SJCRH30 (cell line): ENCODE data around the gene MPHOSPH9. TPM values are rescaled to one million over a fixed set of nuclear protein-coding genes. Genes with fewer than 3 reads are reported as not detected.
"Not testable (repeated sequence)": the region's sequence is repeated elsewhere in the genome, so short reads cannot be mapped to it uniquely, and the experiment has no call there.

ENCODE experiments used
- DNase-seq, 2 experiments: peaks; one replicate each; pipeline ENCODE4 v3.0.0-alpha.2; 2015 to 2020
- H3K27ac ChIP-seq: fragments of 250-450 bp; sonication (Bioruptor Pico); 2 replicates; pipeline ENCODE4 v1.5.1; 2020; ENCODE audit warnings: mild to moderate bottlenecking, moderate library complexity
- H3K27me3 ChIP-seq: fragments of 250-450 bp; sonication (Bioruptor Pico); 2 replicates; pipeline ENCODE4 v1.5.1; 2020; ENCODE audit warnings: mild to moderate bottlenecking, moderate library complexity
- H3K36me3 ChIP-seq: fragments of 250-450 bp; sonication (Bioruptor Pico); 2 replicates; pipeline ENCODE4 v1.5.1; 2020; ENCODE audit warnings: mild to moderate bottlenecking, moderate library complexity
- H3K4me1 ChIP-seq: fragments of 250-450 bp; sonication (Bioruptor Pico); 2 replicates; pipeline ENCODE4 v1.5.1; 2020; ENCODE audit warnings: mild to moderate bottlenecking, moderate library complexity
- H3K4me3 ChIP-seq: fragments of 250-450 bp; sonication (Bioruptor Pico); 2 replicates; pipeline ENCODE4 v1.5.1; 2020; ENCODE audit warnings: mild to moderate bottlenecking, moderate library complexity
- H3K9me3 ChIP-seq: fragments of 250-450 bp; sonication (Bioruptor Pico); replicated peaks from 2 replicates; pipeline ENCODE4 v1.5.1; 2020; ENCODE audit warnings: mild to moderate bottlenecking, moderate library complexity
- total RNA-seq: library from RNA; depleted of rRNA; stranded (reverse); fragments of >200 nt; shearing (Covaris generic); gene quantifications from 2 replicates; pipeline ENCODE4 v1.2.3, GENCODE V29; 2014

MPHOSPH9 gene
- total RNA-seq, 1 experiment from 2014 or later, result 78.2 TPM

- Histone ChIP-seq H3K27me3 (no peaks in the 10 kb centered on the region), H3K4me1 (peaks cover 20% of the 10 kb centered on the region), H3K9me3 (no peaks in the 10 kb centered on the region), H3K36me3 (peaks cover 36% of the 10 kb centered on the region), H3K4me3 (no peak overlapping the region), H3K27ac (no peak overlapping the region)
- DNase-seq, result no peak
These were observed 33.1 kb upstream of the MPHOSPH9 start for GRCh38 chr12:123265851-123266678.

- H3K27me3 ChIP-seq, result no peaks in the 10 kb centered on the region
- DNase-seq, result no peak
- H3K4me3 ChIP-seq, result no peak overlapping the region
- no peaks in the 10 kb centered on the region for H3K9me3 ChIP-seq
- peaks cover 46% of the 10 kb centered on the region for H3K36me3 ChIP-seq
- H3K27ac ChIP-seq, result no peak overlapping the region
- peaks cover 20% of the 10 kb centered on the region for H3K4me1 ChIP-seq
These were observed 31.7 kb upstream of the MPHOSPH9 start for GRCh38 chr12:123264642-123265041.

DNA sequence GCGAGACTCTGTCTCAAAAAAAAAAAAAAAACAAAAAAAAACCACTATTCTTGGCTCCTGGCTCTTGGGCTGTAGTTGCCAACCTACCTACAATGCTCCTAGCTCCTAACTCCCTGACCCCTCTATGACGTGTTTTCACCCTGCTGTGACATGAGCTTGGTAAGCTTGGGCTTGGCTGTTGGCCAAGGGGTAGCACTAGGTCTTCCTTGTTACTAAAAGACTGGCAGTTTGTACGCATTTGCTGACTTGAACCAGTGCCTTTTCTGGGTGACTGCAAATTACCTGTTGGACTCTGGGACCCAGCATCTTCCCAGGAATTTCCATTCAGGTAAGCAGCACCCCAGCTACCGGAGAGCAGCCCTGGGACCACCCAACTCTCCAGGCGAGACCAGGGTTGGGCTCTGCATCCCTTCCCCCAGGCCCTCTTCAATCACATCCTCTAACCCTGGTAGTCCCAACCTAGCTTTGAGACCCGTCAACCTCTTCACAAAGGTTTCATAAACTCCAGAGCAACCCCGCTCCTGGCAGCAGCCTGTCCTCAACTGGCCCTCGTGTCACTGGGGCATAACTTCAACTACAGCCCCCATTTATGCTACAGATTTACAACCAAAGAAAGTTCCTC, 30.4 kb upstream of the MPHOSPH9 start:
- Histone ChIP-seq H3K36me3 (peaks cover 52% of the 10 kb centered on the region), H3K4me3 (no peak overlapping the region), H3K27ac (no peak overlapping the region), H3K4me1 (peaks cover 10% of the 10 kb centered on the region), H3K27me3 (no peaks in the 10 kb centered on the region), H3K9me3 (no peaks in the 10 kb centered on the region)
- no peak for DNase-seq

GRCh38 chr12:123261196-123261595, 28.3 kb upstream of the MPHOSPH9 start:
- H3K4me3 ChIP-seq, result no peak overlapping the region
- H3K36me3 ChIP-seq, result peaks cover 59% of the 10 kb centered on the region
- H3K9me3 ChIP-seq, result no peaks in the 10 kb centered on the region
- H3K4me1 ChIP-seq, result no peaks in the 10 kb centered on the region
- DNase-seq, result no peak
- no peaks in the 10 kb centered on the region for H3K27me3 ChIP-seq
- no peak overlapping the region for H3K27ac ChIP-seq

- peaks cover 63% of the 10 kb centered on the region for H3K36me3 ChIP-seq
- no peak overlapping the region for H3K4me3 ChIP-seq
- H3K9me3 ChIP-seq, result no peaks in the 10 kb centered on the region
- no peak overlapping the region for H3K27ac ChIP-seq
- DNase-seq, result no peak
- no peaks in the 10 kb centered on the region for H3K4me1 ChIP-seq
- H3K27me3 ChIP-seq, result no peaks in the 10 kb centered on the region
These were observed 27.1 kb upstream of the MPHOSPH9 start for GRCh38 chr12:123260081-123260480.

DNA sequence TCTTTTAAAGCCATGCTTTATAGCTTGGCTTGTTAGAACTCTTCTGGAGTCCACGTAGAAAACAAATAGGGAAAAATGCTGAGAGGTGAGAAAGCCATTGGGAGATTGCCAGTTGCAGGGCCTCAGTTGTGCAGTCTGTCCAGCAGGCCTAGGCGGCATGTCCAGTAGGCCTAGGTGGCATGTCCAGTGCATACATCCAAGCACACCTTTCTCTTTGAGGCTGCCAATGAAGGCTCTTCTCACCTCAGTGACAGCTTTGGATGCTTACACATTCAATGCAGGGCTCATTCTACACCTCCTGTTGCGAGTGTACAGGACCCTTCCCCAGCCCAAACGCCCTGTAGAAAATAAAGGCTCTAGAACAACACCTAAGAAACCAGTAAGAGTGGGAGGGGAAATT, 25.7 kb upstream of the MPHOSPH9 start:
- Histone ChIP-seq H3K9me3 (no peaks in the 10 kb centered on the region), H3K27me3 (no peaks in the 10 kb centered on the region), H3K4me1 (no peaks in the 10 kb centered on the region), H3K27ac (no peak overlapping the region), H3K4me3 (no peak overlapping the region), H3K36me3 (peaks cover 75% of the 10 kb centered on the region)
- no peak for DNase-seq

- H3K9me3 ChIP-seq, result no peaks in the 10 kb centered on the region
- H3K27ac ChIP-seq, result no peak overlapping the region
- no peaks in the 10 kb centered on the region for H3K4me1 ChIP-seq
- H3K27me3 ChIP-seq, result no peaks in the 10 kb centered on the region
- DNase-seq, result no peak
- H3K36me3 ChIP-seq, result peaks cover 62% of the 10 kb centered on the region
- H3K4me3 ChIP-seq, result no peak overlapping the region
These were observed 22.0 kb upstream of the MPHOSPH9 start for GRCh38 chr12:123254853-123255446.

GRCh38 chr12:123253641-123254459, 20.9 kb upstream of the MPHOSPH9 start:
- peaks cover 64% of the 10 kb centered on the region for H3K36me3 ChIP-seq
- no peak overlapping the region for H3K4me3 ChIP-seq
- no peaks in the 10 kb centered on the region for H3K27me3 ChIP-seq
- H3K27ac ChIP-seq, result no peak overlapping the region
- DNase-seq, result no peak
- no peaks in the 10 kb centered on the region; the same call in 1 of the 2 replicates for H3K9me3 ChIP-seq
- H3K4me1 ChIP-seq, result no peaks in the 10 kb centered on the region

DNA sequence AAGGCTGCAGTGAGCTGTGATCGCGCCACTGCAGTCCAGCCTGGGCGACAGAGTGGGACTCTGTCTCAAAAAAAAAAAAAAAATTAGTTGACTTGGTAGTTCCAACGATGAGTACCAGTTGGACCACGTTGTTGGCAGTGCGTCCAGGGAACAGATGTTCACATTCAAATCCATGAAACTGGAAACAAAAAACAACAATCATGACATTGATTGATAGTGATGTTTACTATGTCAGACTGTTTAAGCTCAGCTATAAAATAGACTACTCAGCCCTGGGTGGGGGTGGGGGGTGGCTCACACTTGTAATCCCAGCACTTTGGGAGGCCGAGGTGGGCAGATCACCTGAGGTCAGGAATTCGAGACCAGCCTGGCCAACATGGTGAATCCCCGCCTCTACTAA, 19.4 kb upstream of the MPHOSPH9 start:
- not testable (repeated sequence) for H3K27me3 ChIP-seq, H3K27ac ChIP-seq, H3K4me1 ChIP-seq, H3K9me3 ChIP-seq, H3K4me3 ChIP-seq, DNase-seq
- peaks cover 51% of the 10 kb centered on the region for H3K36me3 ChIP-seq

DNA sequence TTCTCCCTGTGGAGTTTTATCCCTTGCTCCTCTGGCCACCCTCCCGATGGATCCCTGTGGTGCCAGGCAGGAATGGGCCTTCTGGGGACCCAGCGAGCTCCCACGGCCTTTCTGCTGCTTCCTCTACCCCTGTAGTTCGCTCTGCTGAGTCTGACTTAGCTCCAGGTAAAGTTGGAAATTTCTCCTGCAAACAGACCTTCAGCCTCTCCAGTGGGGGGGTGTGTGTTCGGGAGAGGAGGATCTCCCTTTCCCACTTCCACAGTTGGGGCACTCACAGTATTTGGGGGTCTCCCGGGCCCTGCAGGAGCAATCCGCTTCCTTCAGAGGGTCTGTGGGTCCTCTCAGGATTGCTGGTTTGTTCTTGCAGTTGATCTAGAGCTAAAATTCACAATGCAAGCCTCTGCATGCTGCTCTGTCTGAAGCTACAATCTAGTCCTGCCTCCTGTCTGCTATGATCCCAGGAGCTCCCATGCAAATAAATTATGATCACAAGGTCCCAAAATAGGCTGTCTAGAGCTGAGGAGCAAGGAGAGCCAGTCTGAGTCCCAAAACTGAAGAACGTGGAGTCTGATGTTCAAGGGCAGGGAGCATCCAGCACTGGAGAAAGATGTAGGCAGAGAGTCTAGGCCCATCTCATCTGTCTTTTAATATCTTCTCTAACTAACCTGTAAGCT, 18.6 kb upstream of the MPHOSPH9 start:
- H3K27ac ChIP-seq, result no peak overlapping the region
- H3K4me1 ChIP-seq, result no peaks in the 10 kb centered on the region
- no peaks in the 10 kb centered on the region for H3K27me3 ChIP-seq
- peaks cover 46% of the 10 kb centered on the region for H3K36me3 ChIP-seq
- DNase-seq, result no peak
- H3K9me3 ChIP-seq, result peaks cover 7% of the 10 kb centered on the region
- H3K4me3 ChIP-seq, result no peak overlapping the region

DNA sequence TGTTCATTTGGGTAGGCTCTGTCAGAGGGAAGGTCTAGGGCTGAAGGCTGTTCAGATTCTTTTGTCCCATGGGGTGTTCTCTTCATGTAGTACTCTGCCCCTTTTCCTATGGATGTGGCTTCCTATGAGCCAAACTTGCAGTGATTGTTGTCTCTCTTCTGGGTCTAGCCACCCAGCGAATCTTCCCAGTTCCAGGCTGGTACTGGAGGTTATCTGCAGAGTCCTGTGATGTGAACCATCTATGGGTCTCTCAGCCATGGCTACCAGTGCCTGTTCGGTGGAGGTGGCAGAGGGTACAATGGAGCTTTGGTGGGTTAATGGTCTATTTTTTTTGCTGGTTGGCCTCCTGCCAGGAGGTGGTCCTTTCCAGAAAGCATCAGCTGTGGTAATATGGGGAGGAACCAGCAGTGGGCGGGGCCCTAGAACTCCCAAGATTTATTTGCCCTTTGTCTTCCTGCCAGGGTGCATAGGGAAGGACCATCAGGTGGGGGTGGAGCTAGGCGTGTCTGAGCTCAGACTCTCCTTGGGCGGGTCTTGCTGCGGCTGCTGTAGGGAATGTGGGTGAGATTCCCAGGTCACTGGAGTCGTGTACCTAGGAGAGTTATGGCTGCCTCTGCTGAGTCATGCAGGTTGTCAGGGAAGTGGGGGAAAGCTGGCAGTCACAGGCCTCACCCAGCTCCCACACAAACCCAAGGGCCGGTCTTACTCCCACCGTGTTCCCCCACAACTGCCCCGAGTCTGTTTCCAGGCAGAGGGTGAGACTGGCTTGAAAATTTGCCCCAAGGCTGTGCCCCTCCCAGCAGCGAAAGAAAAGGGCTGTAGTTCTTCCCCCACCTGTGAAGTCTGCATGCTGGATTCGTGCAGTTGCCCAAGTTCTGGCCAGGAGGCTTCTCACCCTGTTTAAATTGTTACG, 17.8 kb upstream of the MPHOSPH9 start:
- H3K9me3 ChIP-seq, result peaks cover 7% of the 10 kb centered on the region
- peak in 1 of 2 experiments; percentile 24 for DNase-seq
- H3K36me3 ChIP-seq, result peaks cover 39% of the 10 kb centered on the region
- no peaks in the 10 kb centered on the region for H3K27me3 ChIP-seq
- no peak overlapping the region for H3K4me3 ChIP-seq
- H3K27ac ChIP-seq, result no peak overlapping the region
- H3K4me1 ChIP-seq, result no peaks in the 10 kb centered on the region

GRCh38 chr12:123248996-123249741, 16.2 kb upstream of the MPHOSPH9 start:
- H3K27me3 ChIP-seq, H3K9me3 ChIP-seq, H3K27ac ChIP-seq, DNase-seq, H3K4me1 ChIP-seq, H3K4me3 ChIP-seq: not testable (repeated sequence)
- peaks cover 27% of the 10 kb centered on the region for H3K36me3 ChIP-seq

DNA sequence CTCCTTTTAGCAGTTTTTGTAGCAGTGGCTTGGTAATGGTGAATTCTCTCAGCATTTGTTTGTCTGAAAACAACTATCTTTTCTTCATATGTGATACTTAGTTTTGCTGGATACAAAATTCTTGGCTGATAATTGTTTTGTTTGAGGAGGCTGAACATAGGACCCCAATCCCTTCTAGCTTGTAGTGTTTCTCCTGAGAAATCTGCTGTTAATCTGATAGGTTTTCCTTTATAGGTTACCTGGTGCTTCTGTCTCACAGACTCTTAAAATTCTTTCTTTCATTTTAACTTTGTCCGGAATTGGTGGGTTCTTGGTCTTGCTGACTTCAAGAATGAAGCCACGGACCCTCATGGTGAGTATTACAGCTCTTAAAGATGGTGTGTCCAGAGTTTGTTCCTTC, 15.2 kb upstream of the MPHOSPH9 start:
- DNase-seq, H3K27me3 ChIP-seq, H3K9me3 ChIP-seq, H3K27ac ChIP-seq, H3K4me1 ChIP-seq, H3K4me3 ChIP-seq: not testable (repeated sequence)
- peaks cover 16% of the 10 kb centered on the region for H3K36me3 ChIP-seq
